ENCODE results near the gene ZNF132.
"Not testable (repeated sequence)": the region's sequence is repeated elsewhere in the genome, so short reads cannot be mapped to it uniquely, and the experiment has no call there.

ZNF132 gene

DNA sequence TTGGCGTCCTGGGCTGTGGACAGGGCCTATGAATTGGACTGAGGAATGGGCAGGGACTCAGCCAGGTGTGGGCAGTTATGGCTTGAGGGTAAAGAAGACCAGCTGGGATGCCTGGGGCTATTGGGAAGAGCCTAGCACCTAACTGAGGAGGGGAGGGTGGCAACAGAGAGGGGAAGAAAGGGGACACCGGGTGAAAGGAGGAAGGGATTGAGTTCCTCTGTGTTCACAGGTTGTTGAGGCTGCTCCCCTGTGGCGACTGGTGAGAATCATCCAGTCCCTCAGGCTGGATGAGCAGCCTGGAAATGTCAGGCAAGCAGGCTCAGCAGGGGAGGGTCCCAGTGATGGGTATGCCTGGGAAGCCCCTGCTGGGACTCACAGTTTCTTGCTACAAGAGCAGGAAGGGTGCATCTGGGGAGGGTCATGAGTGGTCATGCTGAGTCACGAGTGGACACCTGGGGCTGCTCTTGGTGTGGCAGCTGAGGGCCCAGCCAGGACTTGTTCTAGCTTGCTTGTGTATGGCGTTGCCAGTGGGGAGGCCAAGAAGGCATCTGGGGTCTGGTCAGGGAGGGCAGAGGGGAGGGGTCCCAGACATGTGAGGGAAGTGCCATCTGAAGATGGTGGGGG lies 28.4 kb upstream of the ZNF132 start:
- no peak for DNase-seq (ENCODE audit: low read depth in 1 of 2, low spot score in 1 of 2)

DNA sequence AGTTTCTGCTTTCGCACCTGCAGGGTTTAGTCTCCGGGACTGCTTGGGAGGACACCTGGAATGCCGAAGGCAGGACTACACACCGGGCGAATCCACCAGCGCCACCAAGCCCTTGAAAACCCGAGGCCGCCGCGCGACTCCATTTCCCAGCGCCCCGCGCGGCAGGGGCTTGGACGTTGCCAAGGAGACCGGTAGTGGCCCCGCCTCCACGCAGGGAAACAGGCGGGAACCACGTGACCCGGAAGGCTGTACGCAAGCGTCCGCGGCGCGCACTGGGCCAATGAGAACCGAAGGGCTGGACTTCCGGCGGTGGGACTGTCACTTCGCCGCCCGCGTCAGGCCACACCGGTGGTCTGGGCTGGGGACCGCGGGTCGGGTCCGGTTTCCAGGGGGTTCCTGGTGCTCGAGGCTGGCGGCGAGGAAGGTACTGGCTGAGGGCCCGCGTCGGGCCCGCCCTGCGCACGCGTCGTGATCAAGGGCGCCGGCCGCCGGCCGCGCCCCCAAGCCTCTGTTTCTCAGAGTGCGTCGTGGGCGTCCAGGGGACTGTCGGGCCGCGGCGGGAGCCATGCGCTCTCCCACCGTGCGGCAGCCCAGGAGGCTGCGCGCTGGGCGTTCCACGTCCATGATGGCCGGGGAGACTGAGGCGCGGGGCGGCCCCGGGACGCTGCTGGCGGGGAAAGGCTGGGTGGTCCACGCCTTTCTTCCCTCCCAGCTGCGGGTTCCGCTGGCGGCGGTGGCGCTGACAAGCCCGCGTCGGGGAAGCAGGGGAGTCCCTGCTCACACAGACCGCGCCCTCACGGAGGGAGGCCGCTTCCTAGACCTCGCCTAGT lies 27.0 kb upstream of the ZNF132 start, which contains the start of gene ZNF324:
ZNF324 (plus strand) TSS at position 321 of the 830 bp plus-strand sequence. CDS start 2,106 bp downstream, outside the sequence.
- peak; percentile 90 to 96 for DNase-seq (ENCODE audit: low read depth in 1 of 2, low spot score in 1 of 2)

- DNase-seq (ENCODE audit: low read depth in 1 of 2, low spot score in 1 of 2): no peak
Observed at GRCh38 chr19:58466089-58466759, 26.3 kb upstream of the ZNF132 start.

DNA sequence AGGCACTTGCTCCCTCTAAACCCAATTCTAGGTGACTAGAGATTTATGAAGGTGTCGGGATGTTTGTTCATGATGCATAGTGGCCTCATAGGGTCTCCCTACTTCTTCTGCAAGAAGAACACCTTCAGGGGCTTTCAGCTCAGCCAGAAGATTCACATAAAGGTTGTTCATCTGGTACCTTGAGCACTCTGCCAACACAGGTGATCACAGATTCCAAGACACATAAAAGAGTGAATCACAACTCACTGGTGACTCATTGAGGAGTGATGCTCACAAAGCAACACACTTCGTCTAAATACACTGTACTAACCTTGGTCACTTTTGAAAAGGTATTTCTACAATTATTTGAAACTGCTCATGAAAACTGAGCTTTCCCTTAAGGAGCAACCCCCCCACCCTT lies 20.1 kb upstream of the ZNF132 start:
- DNase-seq (ENCODE audit: low read depth in 1 of 2, low spot score in 1 of 2): no peak

- no peak for DNase-seq (ENCODE audit: low read depth in 1 of 2, low spot score in 1 of 2)
Observed at GRCh38 chr19:58456111-58456510, 16.2 kb upstream of the ZNF132 start.

DNA sequence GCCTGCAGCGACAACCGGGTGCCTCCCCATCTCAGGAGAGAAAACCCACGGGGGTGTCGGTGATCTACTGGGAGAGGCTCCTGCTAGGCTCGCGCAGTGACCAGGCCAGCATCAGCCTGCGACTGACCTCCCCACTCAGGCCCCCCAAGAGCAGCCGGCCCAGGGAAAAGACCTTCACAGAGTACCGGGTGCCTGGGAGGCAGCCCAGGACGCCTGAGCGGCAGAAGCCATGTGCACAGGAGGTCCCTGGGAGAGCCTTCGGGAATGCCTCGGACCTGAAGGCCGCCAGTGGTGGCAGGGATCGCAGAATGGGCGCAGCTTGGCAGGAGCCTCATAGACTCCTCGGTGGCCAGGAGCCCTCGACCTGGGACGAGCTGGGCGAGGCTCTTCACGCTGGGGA lies 15.4 kb upstream of the ZNF132 start:
- no peak for DNase-seq (ENCODE audit: low read depth in 1 of 2, low spot score in 1 of 2)

- no peak for DNase-seq (ENCODE audit: low read depth in 1 of 2, low spot score in 1 of 2)
Observed at GRCh38 chr19:58453743-58454142, 13.8 kb upstream of the ZNF132 start.

DNA sequence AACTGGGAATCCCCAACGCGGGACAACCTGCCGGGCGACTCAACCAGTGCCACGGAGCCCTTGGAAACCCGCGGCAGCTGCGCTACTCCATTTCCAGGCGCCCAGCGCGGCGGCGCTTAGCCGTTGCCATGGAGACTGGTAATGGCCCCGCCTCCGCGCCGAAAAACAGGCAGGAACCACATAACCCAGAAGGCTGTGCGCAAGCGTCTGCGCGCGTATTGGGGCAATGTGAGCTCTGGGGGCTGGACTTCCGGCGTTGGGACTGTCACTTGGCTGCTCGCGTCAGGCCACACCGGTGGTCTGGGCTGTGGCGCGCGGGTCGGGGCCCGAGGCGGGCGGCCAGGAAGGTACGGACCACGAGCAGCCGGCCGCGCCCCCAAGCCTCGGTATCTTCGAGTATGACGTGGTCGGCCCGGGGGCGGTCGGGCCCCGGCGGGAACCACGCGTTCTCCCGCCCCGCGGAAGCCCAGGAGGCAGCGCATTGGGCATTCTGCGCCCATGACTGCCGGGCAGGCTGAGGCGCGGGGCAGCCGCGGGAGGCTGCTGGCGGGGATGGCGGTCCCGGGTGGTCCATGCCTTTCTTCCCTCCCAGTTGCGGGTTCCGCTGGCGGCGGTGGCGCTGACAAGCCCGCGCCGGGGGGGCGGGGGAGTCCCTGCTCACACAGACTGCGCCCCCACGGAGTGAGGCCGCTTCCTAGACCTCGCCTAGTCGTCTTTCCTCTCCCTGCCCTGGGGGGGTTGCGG lies 11.6 kb upstream of the ZNF132 start, which contains the start of gene ZNF324B:
ZNF324B (plus strand) TSS at position 265 of the 744 bp plus-strand sequence. CDS start 2,080 bp downstream, outside the sequence.
- DNase-seq (ENCODE audit: low read depth in 1 of 2, low spot score in 1 of 2): peak; percentile 89 to 95

GRCh38 chr19:58450856-58451357 lies 11.0 kb upstream of the ZNF132 start:
- no peak for DNase-seq (ENCODE audit: low read depth in 1 of 2, low spot score in 1 of 2)

GRCh38 chr19:58449980-58450379 lies 10.0 kb upstream of the ZNF132 start:
- not testable (repeated sequence) for DNase-seq (ENCODE audit: low read depth in 1 of 2, low spot score in 1 of 2)

DNA sequence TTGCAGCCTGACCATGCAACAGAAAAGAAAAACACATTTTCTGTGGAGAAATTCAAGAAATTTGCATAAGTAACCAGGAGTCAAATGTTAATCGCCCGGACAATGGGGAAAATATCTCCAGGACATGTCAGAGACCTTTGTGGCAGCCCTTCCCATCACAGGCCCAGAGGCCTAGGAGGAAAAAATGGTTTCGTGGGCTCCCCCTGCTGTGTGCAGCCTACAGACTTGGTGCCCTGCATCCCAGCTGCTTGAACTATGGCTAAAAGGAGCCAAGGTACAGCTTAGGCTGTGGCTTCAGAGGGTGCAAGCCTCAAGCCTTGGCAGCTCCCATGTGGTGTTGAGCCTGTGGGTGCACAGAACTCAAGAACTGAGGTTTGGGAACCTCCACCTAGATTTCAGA lies 8.9 kb upstream of the ZNF132 start:
- not testable (repeated sequence) for DNase-seq (ENCODE audit: low read depth in 1 of 2, low spot score in 1 of 2)

DNA sequence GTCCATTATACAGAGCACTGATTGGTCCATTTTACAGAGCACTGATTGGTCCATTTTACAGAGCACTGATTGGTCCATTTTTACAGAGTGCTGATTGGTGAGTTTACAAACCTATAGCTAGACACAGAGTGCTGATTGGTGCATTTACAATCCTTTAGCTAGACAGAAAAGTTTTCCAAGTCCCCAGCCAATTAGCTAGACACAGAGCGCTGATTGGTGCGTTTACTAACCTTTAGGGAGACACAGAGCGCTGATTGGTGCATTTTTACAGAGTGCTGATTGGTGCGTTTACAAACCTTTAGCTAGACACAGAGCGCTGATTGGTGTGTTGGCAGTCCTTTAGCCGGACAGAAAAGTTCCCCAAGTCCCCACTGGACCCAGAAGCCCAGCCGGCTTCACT lies 3.0 kb upstream of the ZNF132 start:
- not testable (repeated sequence) for DNase-seq (ENCODE audit: low read depth in 1 of 2, low spot score in 1 of 2)

- no peak for DNase-seq (ENCODE audit: low read depth in 1 of 2, low spot score in 1 of 2)
Observed at GRCh38 chr19:58440556-58440955, 603 bp upstream of the ZNF132 start.

DNA sequence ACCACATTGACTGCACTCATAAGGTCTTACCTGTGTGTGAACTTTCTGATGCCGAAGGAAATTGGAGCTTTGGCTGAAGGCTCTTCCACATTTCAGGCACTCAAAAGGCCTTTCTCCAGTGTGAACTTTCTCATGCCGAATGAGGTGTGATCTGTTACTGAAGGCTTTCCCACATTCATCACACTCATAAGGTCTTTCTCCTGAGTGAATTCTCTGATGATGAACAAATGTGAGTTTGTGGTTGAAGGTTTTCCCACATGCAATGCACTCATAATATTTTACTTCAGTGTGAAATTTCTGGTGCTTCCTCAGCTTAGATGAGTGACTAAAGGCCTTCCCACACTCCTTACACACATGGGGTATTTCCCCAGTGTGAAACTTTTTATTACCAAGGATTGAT lies 5.7 kb downstream of the ZNF132 start:
- no peak for DNase-seq (ENCODE audit: low read depth in 1 of 2, low spot score in 1 of 2)

DNA sequence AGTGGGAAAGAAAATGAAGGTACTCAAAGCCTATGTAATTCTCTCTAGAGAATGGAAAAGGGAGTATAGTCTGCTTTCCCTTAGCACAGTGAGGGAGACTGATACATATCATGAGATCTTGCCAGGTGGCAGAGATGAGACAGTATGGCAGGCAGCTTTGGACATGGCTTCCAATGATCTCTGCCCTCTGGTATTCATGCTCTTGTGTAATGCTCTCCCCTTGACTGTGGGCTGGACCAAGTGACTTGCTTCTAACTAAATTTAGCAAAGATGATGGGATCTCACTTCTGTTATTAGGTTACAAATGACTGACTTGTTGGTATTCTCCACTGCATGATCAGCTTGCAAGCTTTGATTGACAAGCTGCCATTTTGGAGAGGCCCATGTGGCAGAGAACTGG lies 10.2 kb downstream of the ZNF132 start:
- DNase-seq (ENCODE audit: low read depth in 1 of 2, low spot score in 1 of 2): no peak

DNA sequence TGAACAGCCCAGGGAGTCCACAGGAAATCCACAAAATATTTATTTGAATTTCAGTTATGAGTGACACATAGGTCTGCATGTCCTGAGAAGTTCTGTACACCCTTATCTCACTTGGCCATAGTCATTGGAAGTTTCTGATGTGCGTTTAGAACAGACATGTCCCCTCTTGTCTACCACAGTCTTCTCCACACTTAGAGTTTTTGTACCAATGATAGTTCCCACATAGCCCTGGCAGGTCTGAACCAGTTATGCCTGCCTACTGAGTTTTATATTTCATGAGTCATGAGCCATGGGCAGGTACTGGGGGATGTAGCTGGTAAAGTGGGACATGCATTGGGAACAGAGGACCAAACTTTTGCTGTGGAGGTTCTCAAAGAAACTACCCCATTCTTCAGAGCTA lies 11.3 kb downstream of the ZNF132 start:
- DNase-seq (ENCODE audit: low read depth in 1 of 2, low spot score in 1 of 2): no peak

GRCh38 chr19:58417071-58417470 lies 22.9 kb downstream of the ZNF132 start:
- DNase-seq (ENCODE audit: low read depth in 1 of 2, low spot score in 1 of 2): no peak

DNA sequence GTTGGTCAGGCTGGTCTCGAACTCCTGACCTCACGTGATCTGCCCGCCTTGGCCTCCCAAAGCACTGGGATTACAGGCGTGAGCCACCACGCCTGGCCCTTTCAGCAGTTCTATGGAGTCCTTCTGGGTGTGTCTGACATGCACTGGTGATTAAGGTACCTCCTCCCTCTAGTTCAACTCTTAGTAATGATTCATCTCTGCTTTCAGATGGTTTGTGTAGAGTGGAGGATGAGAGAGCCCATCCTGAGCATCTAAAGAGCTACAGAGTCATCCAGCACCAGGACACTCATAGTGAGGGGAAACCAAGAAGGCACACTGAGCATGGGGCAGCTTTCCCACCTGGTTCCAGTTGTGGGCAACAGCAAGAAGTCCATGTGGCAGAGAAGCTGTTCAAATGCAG lies 23.3 kb downstream of the ZNF132 start:
- DNase-seq (ENCODE audit: low read depth in 1 of 2, low spot score in 1 of 2): no peak

- no peak for DNase-seq (ENCODE audit: low read depth in 1 of 2, low spot score in 1 of 2)
Observed at GRCh38 chr19:58409010-58409790, 30.8 kb downstream of the ZNF132 start.
